Measurements from ENCODE around the gene GGT5. TPM values are rescaled to one million over a fixed set of nuclear protein-coding genes. Genes with fewer than 3 reads are reported as not detected.
"Not testable (repeated sequence)": the region's sequence is repeated elsewhere in the genome, so short reads cannot be mapped to it uniquely, and the experiment has no call there.

The GGT5 gene
- total RNA-seq, 1 donor from 2014 or later, result 21.1 TPM

- peaks cover 39% of the 10 kb centered on the region for H3K4me1 ChIP-seq
- H3K27me3 ChIP-seq (ENCODE audit: low read depth), result no peaks in the 10 kb centered on the region
- no peak overlapping the region for H3K27ac ChIP-seq (replicated peaks)
- TF ChIP-seq CTCF (IDR thresholded peaks at IDR 0.05; ENCODE audit: borderline replicate concordance), result no peak
- H3K4me3 ChIP-seq, result no peak overlapping the region
- H3K9me3 ChIP-seq (replicated peaks), result no peaks in the 10 kb centered on the region
- peak; percentile 14 for DNase-seq
- H3K36me3 ChIP-seq, result no peaks in the 10 kb centered on the region
- intact Hi-C loops (cut with micrococcal nuclease), result no loop called here
Observed at GRCh38 chr22:24185001-24185500, 59.8 kb downstream of the GGT5 start.

GRCh38 chr22:24184057-24184798 lies 60.7 kb downstream of the GGT5 start:
- Histone ChIP-seq H3K27ac (replicated peaks) (no peak overlapping the region), H3K9me3 (replicated peaks) (no peaks in the 10 kb centered on the region), H3K27me3 (ENCODE audit: low read depth) (no peaks in the 10 kb centered on the region), H3K36me3 (no peaks in the 10 kb centered on the region), H3K4me1 (peaks cover 39% of the 10 kb centered on the region), H3K4me3 (no peak overlapping the region)
- no peak for TF ChIP-seq CTCF (IDR thresholded peaks at IDR 0.05; ENCODE audit: borderline replicate concordance)
- intact Hi-C loops (cut with micrococcal nuclease), result no loop called here
- peak; percentile 13 for DNase-seq

GRCh38 chr22:24183321-24184031 lies 61.4 kb downstream of the GGT5 start:
- Histone ChIP-seq H3K27ac (replicated peaks) (no peak overlapping the region), H3K4me1 (peaks cover 34% of the 10 kb centered on the region), H3K9me3 (replicated peaks) (no peaks in the 10 kb centered on the region), H3K36me3 (peaks cover 1% of the 10 kb centered on the region), H3K27me3 (ENCODE audit: low read depth) (no peaks in the 10 kb centered on the region), H3K4me3 (peak overlapping the region; percentile 57)
- peak; percentile 18 for DNase-seq
- intact Hi-C loops (cut with micrococcal nuclease), result no loop called here
- TF ChIP-seq CTCF (IDR thresholded peaks at IDR 0.05; ENCODE audit: borderline replicate concordance), result no peak

- H3K36me3 ChIP-seq; H3K27me3 ChIP-seq (ENCODE audit: low read depth); DNase-seq; H3K9me3 ChIP-seq (replicated peaks); H3K27ac ChIP-seq (replicated peaks); intact Hi-C loops (cut with micrococcal nuclease): not testable (repeated sequence)
- H3K4me1 ChIP-seq, result peaks cover 37% of the 10 kb centered on the region
- peak overlapping the region; percentile 57 for H3K4me3 ChIP-seq
Observed at GRCh38 chr22:24182900-24183246, 62.0 kb downstream of the GGT5 start.

GRCh38 chr22:24181996-24182899 lies 62.6 kb downstream of the GGT5 start:
- peak overlapping the region; percentile 57 for H3K4me3 ChIP-seq
- peaks cover 8% of the 10 kb centered on the region for H3K36me3 ChIP-seq
- H3K4me1 ChIP-seq, result peaks cover 43% of the 10 kb centered on the region

More at GRCh38 chr22:24181996-24182899, 62.6 kb downstream of the GGT5 start:
- no peaks in the 10 kb centered on the region for H3K27me3 ChIP-seq (ENCODE audit: low read depth)
- H3K9me3 ChIP-seq (replicated peaks), result no peaks in the 10 kb centered on the region
- peak; percentile 55 for TF ChIP-seq CTCF (IDR thresholded peaks at IDR 0.05; ENCODE audit: borderline replicate concordance)
- peak overlapping the region; percentile 74 for H3K27ac ChIP-seq (replicated peaks)
- peak; percentile 19 for DNase-seq
- intact Hi-C loops (cut with micrococcal nuclease), result no loop called here
